NCI-H82 treated with DMSO at 0.1 percent for 48 hours (cell line): ENCODE results near the gene IGFL1.
A peak's percentile ranks its signal among the peaks of the same experiment; 100 is the strongest.
"Not testable (repeated sequence)": the region's sequence is repeated elsewhere in the genome, so short reads cannot be mapped to it uniquely, and the experiment has no call there.

Source experiments
- DNase-seq: peaks from one replicate; lab custom pipeline; 2025; ENCODE audit not compliant: unreplicated experiment; lab: John Stamatoyannopoulos, UW

The IGFL1 gene

DNA sequence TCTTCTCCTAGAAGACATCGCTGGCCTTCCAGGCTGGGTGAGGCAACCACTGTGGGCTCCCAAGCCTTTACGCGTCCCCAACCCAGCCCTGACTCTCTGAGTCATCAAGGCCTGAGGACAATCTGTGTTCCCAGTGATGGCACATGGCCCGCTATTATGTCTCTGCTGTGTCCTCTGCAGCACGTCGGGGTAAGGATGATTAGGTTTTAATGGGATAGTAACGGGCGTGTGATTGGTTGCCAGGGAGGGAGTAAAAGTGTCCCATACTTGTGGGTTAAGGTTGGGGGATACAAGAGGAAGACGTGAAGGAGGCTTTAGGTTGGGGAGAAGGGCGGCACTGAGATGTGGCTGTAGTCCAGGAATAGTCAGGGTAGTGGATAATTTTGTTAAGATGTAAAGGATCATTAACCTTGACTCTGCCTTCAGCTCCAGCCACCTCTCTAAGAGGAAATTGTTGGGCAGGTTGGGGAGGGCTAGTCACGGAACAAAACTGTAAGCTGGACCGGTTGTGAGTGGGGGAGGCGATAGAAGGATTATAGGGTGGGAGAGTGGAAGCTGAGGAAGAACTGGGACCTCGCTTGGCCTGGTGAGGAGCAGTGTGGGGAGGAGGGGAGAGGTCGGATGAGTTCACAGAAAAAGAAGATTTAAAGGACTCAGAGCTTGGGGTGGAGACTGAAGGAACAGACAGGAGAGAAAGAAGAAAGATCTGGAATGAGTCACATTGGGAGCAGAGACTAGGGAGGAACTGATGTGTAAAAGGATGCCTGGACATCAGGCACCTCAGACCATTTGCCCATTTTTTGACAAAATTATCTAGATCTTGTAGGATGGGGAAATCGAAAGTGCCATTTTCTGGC lies 27.9 kb upstream of the IGFL1 start:
- peak; percentile 23 for DNase-seq

DNA sequence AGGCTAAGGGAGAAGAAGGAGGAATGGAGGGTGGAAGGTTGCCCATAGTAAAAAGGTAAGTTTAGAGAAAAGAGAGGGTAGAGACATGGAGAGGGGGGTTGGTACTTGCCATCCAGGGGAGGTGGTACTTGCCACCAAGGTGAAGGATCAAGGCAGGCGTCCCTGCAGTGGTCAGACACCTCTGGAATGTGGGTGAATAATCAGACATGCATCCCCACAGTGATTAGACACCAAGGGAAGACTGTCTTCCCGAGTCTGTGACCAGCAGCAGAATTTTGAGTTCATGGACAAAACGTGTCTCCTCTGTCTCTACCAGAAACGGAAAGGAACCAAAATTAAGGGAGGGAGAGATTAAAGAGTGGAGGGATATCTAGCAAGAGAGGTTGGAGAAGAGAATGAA lies 27.1 kb upstream of the IGFL1 start:
- DNase-seq = no peak

DNA sequence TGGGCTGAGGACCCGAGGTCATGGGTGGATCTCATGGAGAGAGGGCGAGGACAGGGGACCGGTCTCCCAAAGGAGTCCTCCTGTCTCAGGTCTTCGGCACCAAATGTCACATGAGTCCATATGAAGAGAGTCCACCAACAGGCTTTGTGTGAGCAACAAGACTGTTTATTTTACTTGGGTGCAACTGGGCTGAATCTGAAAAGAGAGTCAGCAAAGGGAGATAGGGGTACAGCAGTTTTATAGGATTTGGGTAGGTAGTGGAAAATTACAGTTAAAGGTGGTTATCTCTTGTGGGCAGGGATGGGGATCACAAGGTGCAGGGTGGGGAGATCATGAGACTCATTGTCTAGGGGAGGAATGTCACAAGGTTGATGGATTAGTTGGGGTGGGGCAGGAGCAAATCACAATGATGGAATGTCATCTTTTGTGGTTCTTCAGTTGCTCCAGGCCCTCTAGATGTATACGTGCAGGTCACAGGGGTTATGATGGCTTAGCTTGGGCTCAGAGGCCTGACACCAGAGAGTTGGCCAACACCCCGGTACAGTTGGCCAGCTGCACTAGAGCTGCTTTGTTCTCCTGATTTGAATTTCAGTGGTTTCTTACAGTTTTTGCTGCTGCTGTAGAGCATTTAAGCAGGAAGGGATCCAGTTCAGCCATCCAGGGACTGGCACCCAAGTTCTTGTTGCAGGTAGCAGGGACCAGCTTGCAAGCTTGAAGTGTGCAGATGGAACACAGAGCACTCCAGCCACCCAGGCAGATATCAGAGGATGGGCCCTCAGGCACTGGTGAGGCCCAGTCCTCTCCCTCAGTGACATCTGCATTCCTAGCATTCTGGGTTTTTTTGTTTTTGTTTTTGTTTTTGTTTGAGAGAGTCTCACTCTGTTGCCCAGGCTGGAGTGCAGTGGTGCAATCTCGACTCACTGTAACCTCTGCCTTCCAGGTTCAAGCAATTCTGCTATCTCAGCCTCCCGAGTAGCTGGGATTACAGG lies 26.4 kb upstream of the IGFL1 start:
- no peak for DNase-seq

DNA sequence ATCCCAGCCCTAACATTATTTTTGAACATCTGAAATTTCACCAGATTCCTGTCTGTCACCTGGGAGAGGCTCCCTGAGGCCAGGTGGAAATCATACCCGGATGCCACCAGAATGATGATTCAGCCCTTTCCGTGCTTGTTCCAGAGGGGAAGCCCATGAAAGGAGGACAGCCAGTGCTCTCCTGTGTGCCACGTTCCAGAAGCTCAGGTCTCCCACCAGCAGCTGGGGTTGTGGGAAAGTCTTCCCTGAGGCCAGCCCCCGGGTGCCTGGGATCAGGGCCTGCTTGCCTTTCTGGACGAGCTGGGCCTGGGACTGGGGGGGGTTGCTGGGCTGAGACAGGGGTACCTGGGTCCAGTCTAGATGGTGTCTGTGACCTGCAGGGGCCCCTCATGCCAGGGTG lies 25.5 kb upstream of the IGFL1 start:
- no peak for DNase-seq

DNA sequence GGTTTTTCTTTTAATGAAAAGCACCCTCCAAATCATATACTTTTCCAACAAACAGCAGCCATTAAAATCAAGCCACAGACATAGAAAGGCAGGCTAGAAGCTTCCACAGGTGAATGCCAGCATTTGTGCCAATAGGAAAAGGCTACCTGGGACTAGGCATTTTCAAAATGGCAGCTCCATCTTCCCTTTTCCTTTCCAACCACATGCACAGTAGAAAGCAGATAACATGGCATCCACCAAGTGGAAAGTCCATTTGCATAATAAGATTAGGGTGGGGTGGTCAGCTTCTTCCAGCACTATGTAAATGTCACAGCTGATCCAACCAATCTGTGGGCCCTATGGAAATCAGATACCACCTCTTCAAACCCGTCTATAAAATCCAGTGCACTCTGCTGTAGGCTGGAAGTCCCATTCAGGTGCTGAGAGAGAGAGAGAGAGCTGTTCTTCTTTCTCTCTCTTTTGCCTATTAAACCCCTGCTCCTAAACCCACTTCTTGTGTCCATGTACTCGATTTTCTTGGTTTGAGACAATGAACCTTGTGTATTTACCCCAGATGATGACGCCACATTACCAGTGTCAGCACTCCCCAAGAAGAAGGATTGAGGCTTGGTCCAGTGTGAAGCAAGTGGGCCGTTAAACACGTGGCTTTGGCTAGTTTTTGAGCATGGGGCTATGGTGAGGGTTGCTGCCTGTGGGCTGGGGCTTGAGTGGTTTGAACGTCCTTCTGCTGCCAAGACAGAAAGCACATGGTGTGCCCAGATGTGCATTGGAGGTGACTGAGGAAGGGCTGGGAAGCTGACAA lies 24.2 kb upstream of the IGFL1 start:
- DNase-seq = peak; percentile 51

DNA sequence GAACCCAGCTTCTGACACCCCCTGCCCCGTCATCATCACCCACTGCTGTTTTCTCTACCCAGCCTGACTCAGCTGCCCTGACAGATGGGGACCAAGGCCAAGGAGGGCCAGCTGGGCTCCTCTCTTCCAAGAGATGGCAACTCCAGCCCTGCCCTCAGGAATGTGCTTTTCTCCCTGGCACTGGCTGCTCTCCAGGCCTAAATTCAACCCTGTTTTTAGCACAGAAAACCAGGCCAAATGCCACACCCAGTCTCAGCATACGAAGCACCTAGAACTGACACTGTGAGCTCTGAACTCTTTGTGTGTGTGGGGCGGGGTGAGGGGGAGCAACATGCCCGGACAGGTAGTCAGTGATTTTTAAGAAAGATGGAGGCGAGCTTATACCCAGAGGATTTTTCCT lies 23.4 kb upstream of the IGFL1 start:
- DNase-seq = no peak

DNA sequence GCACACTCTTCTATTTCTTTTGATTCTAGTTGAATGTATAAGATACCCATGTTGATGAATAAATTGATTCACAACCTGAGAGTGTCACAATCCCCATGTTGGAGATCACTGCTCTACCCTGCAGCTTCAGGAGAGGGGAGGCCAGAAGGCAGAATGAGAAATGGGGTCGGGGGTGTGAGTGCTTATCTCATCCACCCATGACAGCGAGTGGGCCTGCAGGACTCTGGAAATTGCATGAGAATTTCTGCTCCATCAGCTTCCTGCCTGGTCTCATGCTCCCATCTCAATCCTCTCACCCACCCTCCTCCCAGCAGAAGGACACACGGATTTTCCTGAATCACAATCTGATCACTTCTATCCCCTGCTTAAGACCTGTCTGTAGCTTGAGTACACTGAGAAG lies 22.9 kb upstream of the IGFL1 start:
- DNase-seq = no peak

DNA sequence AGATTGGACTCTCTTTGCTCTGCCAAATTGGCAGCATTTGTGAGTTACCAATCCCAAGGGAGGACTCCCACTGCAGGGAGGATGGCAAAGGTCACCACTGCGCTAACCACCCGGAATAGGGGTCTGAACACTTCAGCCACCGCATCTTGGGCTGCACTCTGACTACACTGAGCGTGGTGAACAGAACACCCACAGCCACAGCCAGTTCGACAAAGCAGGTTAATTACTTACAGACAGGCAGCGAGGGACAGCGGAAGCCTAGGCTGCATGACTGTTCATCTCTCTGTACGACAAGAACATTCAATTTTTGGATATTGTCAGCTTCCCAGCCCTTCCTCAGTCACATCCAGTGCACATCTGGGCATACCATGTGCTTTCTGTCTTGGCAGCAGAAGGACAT lies 21.7 kb upstream of the IGFL1 start:
- DNase-seq = not testable (repeated sequence)

DNA sequence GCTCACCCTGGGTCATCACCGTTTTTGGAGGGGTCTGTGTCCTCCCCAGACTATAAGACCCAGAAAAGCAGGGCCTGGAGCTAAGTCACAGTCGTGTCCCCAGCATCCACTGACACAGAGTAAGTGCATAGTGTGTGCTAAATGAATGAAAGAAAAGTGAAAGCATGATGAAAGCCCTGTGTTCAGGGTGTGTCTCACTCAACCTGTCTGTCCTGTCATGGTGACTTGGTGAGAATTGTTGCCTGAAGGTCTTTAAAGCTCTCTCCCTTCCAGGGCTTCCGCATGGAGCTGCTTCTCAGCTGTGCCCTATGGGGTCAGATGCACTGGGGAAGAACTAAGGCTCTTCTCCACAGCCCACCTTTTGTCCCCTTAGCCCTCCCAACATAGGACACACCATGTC lies 20.5 kb upstream of the IGFL1 start:
- DNase-seq = no peak

DNA sequence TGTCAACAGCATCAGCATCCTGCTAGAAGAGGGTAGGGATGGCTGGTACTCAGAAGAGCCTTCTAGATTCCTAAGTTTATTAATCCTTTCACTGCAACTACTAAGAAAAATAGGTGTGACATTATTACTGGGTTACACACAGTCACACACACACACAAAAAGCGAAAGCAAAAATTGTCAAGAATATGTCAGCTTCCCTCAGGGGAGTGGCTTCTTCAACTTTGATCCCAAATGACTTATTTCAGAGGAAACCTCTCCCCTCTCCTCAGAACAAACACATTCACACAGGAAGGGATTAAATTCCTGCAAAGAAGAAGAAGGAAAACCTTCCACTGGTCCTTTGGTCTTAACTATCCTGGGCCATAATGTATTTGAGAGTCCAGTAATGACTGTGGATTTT lies 20.1 kb upstream of the IGFL1 start:
- DNase-seq = no peak

DNA sequence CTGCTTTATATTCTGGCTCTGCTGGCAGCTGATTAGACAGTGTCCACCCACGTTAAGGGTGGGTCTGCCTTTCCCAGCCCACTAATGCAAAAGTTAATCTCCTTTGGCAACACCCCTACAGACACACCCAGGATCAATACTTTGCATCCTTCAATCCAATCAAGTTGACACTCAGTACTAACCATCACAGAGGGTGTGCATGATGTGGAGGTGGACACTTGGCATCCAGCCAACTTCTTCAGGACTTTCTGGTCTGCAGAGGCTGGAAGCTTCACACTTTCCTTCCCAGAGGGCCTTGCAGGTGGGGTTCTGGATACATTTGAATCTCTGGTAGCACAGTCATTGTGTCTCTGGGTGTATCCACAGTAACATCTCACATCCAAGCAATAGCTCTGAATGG lies 18.9 kb upstream of the IGFL1 start:
- no peak for DNase-seq

DNA sequence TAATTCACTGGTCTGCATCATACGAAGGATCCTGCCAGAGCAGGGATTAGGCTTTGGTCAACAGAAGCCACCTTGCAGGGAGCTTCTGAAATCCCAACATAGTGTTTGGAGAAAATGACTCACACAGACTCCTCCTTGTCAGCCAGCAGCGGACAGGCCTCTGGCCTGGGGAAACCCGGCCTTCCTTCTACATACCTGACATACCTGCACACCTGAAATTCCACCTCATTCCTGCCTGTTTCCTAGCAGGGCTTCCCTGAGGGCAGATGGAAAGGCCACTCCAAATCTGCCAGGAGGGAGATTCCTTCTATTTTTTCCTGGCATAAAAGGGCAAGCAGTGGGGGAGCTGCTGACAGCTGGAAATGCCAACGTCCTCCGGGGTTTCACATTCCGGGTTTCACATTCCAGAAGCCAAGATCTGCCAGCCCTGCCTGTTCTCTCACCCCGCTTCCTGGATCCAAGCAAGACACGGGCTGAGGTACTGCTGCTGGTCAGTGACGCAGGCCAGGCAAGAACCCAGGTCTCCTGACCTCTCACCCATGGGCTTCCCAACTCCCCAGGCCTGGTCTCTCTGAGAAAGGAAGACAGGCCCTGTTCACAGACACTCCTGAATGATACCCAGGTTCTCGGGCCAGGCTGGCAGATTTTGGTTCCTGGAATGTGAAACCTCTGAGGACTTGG lies 18.2 kb upstream of the IGFL1 start:
- no peak for DNase-seq

DNA sequence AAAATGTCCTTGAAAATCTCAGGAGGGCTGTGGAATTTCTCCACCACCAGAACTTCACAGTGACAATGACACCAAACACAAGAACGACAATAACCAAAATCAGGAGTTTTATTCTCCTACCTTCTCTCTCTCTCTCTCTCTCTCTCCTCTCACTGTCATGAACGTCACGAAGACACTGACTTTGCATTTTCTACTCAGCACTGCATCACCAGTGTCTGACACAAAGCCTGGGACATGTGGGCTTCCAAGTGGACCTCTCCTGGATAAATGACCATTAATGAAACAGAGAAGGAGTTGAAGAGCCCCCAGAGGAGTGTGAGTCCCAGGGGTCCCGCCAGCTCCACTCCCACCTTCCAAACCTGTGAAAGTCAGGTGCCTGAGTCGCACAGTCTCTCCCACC lies 16.9 kb upstream of the IGFL1 start:
- not testable (repeated sequence) for DNase-seq

DNA sequence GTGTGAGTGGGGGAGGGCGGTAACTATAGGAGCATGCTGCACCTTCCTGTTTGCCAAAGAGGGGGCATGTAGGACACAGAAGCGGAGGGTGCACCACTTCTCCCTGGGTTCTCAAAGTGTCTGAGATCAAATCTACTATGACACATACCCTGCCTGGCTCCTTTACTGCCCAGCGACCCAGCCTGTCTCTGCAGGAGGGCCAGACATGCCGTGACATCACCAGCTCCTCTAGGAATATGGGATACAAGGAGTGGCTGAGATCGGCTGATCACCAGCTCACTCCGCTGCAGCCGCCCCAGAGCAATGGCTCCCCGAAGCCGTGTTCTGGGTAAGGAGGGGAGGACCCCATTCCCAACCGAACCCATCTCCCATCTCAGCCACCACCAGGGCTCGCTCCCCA lies 16.4 kb upstream of the IGFL1 start:
- no peak for DNase-seq

DNA sequence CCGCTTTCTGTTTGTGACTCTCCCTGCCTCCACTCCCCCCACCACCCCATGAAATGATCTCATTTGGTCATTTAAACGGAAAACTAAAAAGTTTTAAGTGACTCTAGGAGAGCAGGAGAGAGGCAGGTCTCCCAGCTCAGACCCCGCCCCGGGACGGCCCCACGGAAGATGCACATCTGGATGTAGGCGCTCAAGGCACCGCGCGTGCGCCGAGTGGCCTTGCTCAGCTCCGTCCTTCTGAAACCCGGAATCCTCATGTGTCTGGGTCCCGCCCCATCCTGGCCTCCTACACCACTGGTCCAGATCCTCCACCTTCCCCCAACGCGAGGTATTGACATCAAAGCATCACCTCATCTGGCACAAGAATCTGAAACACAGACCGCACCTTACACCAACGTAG lies 15.7 kb upstream of the IGFL1 start:
- DNase-seq = no peak

DNA sequence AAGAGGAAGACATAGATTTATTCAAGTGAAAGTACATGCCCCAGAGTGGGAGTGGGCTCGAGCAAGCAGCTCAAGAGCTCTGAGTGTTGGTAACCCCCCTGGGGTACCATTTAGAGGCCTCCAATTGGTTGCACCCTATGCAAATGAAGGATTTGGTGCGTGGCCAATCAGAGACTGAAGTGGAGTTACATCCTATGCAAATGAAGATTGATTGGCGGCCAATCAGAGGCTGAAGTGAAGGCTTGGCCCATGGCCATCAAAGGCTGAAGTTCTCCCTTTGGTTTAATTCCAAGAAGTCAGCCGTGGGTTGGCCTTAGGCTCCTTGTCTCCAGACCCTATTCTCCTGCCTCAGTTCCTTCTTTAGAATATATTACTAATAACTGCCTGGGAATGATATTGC lies 12.9 kb upstream of the IGFL1 start:
- no peak for DNase-seq

DNA sequence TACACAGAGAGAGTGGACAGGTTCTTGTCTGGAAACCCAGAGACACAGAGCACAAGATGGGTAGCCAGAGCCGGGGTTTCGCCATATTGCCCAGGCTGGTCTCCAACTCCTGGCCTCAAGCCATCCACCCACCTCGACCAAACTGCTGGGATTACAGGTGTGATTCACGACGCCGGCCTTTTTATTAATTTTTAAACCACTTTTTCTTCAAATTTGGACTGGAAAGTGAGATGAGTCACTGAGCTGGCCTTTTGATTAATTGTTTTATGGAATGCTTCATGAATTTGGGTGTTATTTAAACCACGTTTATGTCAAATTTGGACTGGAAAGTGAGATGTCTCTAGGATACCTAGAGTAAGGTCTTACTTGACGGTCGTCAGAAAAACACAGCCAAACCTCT lies 12.1 kb upstream of the IGFL1 start:
- no peak for DNase-seq

DNA sequence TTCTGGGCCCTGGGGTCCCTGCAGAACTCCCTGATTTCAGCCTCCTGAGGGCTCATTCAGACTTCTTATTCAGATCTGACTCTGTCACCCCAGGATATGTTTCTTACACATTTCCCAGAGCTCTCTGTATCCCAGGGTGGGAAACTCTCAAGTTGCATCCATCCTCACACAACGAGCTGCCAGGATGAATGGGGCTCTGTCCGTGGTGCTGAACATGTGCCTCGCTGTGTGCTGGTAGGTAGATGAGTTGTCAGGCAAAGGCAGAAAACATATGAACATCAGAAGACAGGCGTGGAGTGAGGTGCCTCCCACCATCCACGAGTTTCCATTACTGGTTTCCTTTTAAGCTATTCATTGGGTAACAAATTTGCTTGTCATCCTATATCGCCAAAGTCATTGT lies 11.4 kb upstream of the IGFL1 start:
- DNase-seq = no peak

DNA sequence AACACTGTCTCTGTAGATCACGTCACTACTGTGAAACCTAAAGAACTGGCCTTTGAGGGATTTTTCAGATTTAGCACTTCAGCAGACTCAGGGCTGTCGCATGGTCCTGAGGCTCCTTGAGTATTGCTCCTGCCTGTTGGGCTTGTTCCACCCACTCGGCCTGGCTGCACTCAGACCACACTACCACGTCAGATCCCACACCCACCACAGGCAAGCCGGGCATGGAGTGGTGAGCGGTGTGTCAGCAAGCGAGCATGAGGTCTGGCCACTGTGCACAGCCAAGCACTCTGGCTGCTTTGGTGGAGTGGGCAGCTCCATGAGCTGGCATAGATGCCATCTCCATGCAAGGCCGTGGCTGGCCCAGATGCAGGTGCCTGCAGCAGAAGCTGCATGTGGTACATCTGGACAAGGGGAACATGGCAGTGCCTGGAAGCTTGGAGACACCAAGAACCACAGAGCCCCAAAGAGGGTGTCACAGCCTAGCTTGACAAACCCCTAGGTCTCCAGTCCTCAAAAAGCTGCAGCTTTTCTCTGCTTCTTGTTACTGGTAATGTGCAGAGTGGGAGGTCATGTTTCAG lies 9.4 kb upstream of the IGFL1 start:
- DNase-seq = no peak

DNA sequence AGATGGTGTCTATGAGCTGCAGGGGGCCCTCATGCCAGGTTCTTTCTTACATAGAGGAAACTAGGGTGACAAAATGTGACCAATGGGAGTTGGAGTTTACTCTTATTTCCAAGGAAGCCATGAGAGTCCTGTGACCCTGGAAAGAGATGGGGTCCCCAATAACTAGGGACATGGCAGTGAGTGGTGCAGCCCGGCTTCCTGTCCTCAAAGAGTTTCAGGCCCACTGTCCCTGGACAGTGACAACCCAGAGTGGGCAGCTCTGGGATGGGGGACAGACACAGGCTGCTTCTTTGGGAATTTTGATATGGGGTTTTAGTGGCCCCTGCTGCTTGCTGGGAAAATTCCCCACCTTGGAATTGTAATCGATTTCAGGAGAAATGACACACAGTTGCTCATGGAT lies 8.4 kb upstream of the IGFL1 start:
- no peak for DNase-seq
